Loucy (cell line): ENCODE measurements around the gene CD1D.

Experiments
- H2AFZ ChIP-seq: fragments of 200-600 bp; sonication (generic); 2 replicates; pipeline ENCODE4 v1.6.0; 2016; ENCODE audit warnings: antibody characterized with exemption, mild to moderate bottlenecking, low read length, moderate library complexity
- H3F3A ChIP-seq: fragments of 200-600 bp; 2 replicates; pipeline ENCODE4 v1.6.0; 2016; ENCODE audit warnings: antibody characterized with exemption, low read depth, mild to moderate bottlenecking
- H3K27me3 ChIP-seq: fragments of 200-600 bp; sonication (generic); 2 replicates; pipeline ENCODE4 v1.6.1; 2014; ENCODE audit warnings: low read length, mild to moderate bottlenecking; ENCODE audit not compliant: insufficient read depth, poor library complexity, severe bottlenecking
- H3K36me3 ChIP-seq: fragments of 200-600 bp; sonication (generic); 2 replicates; pipeline ENCODE4 v1.6.1; 2016; ENCODE audit warnings: low read length; ENCODE audit not compliant: insufficient read depth
- H3K4me1 ChIP-seq: fragments of 200-600 bp; sonication (generic); 2 replicates; pipeline ENCODE4 v1.5.1; 2014; ENCODE audit warnings: low read length, mild to moderate bottlenecking; ENCODE audit not compliant: insufficient read depth, poor library complexity, severe bottlenecking
- H3K4me2 ChIP-seq: fragments of 200-600 bp; sonication (generic); 2 replicates; pipeline ENCODE4 v1.6.0; 2014; ENCODE audit warnings: antibody characterized with exemption, low read length, low read depth, mild to moderate bottlenecking; ENCODE audit not compliant: poor library complexity, severe bottlenecking
- H3K4me3 ChIP-seq: fragments of 200-600 bp; sonication (generic); 2 replicates; pipeline ENCODE4 v1.5.1; 2014; ENCODE audit warnings: low read length, mild to moderate bottlenecking, mixed read lengths; ENCODE audit not compliant: poor library complexity, severe bottlenecking
- H3K79me2 ChIP-seq: fragments of 200-600 bp; sonication (generic); 2 replicates; pipeline ENCODE4 v1.6.1; 2014; ENCODE audit warnings: low read length; ENCODE audit not compliant: insufficient read depth
- H3K9ac ChIP-seq: fragments of 200-600 bp; sonication (generic); 2 replicates; pipeline ENCODE4 v1.6.0; 2014; ENCODE audit warnings: mild to moderate bottlenecking, low read depth, low read length, moderate library complexity; ENCODE audit not compliant: poor library complexity, severe bottlenecking
- H3K9me2 ChIP-seq: fragments of 200-600 bp; sonication (generic); replicated peaks from 2 replicates; pipeline ENCODE4 v1.6.1; 2016; ENCODE audit warnings: low read depth, low read length, mixed read lengths
- H3K9me3 ChIP-seq: fragments of 200-600 bp; sonication (generic); 2 replicates; pipeline ENCODE4 v1.6.1; 2014; ENCODE audit warnings: mild to moderate bottlenecking, antibody characterized with exemption, low read length, low read depth; ENCODE audit not compliant: insufficient read depth
- H4K20me1 ChIP-seq: fragments of 200-600 bp; sonication (generic); 2 replicates; pipeline ENCODE4 v1.6.0; 2014; ENCODE audit warnings: antibody characterized with exemption, low read length, mild to moderate bottlenecking; ENCODE audit not compliant: insufficient read depth, poor library complexity, severe bottlenecking
- CTCF ChIP-seq: fragments of 200-600 bp; sonication (generic); conservative IDR thresholded peaks from 2 replicates; pipeline ENCODE4 v1.5.1; 2014; ENCODE audit warnings: mild to moderate bottlenecking, antibody characterized with exemption, low read length
- EZH2phosphoT487 ChIP-seq: fragments of 200-600 bp; IDR thresholded peaks from 2 replicates; pipeline ENCODE4 v1.6.1; 2018; ENCODE audit warnings: antibody characterized with exemption, mild to moderate bottlenecking, moderate library complexity, borderline replicate concordance

The CD1D gene

GRCh38 chr1:158153746-158154444 lies 26.8 kb upstream of the CD1D start:
- H3K36me3 ChIP-seq = no peaks in the 10 kb centered on the region
- no peak overlapping the region for H2AFZ ChIP-seq
- no peaks in the 10 kb centered on the region for H3K9me3 ChIP-seq
- no peaks in the 10 kb centered on the region for H4K20me1 ChIP-seq
- H3K4me3 ChIP-seq = no peak overlapping the region
- no peak overlapping the region for H3K4me2 ChIP-seq
- no peaks in the 10 kb centered on the region for H3K9me2 ChIP-seq
- no peaks in the 10 kb centered on the region for H3F3A ChIP-seq
- no peaks in the 10 kb centered on the region for H3K79me2 ChIP-seq
- no peak overlapping the region for H3K9ac ChIP-seq
- no peaks in the 10 kb centered on the region for H3K4me1 ChIP-seq
- no peak for TF ChIP-seq CTCF
- TF ChIP-seq EZH2phosphoT487 = no peak
- H3K27me3 ChIP-seq = no peaks in the 10 kb centered on the region

- H3K4me1 ChIP-seq = no peaks in the 10 kb centered on the region
- no peak overlapping the region for H3K4me3 ChIP-seq
- no peak overlapping the region for H3K9ac ChIP-seq
- no peaks in the 10 kb centered on the region for H4K20me1 ChIP-seq
- H3K27me3 ChIP-seq = no peaks in the 10 kb centered on the region
- no peaks in the 10 kb centered on the region for H3K9me2 ChIP-seq
- no peaks in the 10 kb centered on the region for H3K79me2 ChIP-seq
- H3K9me3 ChIP-seq = no peaks in the 10 kb centered on the region
- no peak for TF ChIP-seq EZH2phosphoT487
- no peak for TF ChIP-seq CTCF
- H3F3A ChIP-seq = no peaks in the 10 kb centered on the region
- H2AFZ ChIP-seq = no peak overlapping the region
- H3K4me2 ChIP-seq = no peak overlapping the region
- H3K36me3 ChIP-seq = no peaks in the 10 kb centered on the region
Observed at GRCh38 chr1:158154501-158154900, 26.2 kb upstream of the CD1D start.

GRCh38 chr1:158155673-158156072 lies 25.0 kb upstream of the CD1D start:
- H3K27me3 ChIP-seq = no peaks in the 10 kb centered on the region
- TF ChIP-seq EZH2phosphoT487 = no peak
- TF ChIP-seq CTCF = no peak
- H3K4me3 ChIP-seq = no peak overlapping the region

More at GRCh38 chr1:158155673-158156072, 25.0 kb upstream of the CD1D start:
- no peak overlapping the region for H3K4me2 ChIP-seq
- no peaks in the 10 kb centered on the region for H3K9me2 ChIP-seq
- H3K9me3 ChIP-seq = no peaks in the 10 kb centered on the region
- H3F3A ChIP-seq = no peaks in the 10 kb centered on the region
- no peaks in the 10 kb centered on the region for H3K4me1 ChIP-seq
- H3K79me2 ChIP-seq = no peaks in the 10 kb centered on the region
- H3K9ac ChIP-seq = no peak overlapping the region
- no peaks in the 10 kb centered on the region for H3K36me3 ChIP-seq
- no peaks in the 10 kb centered on the region for H4K20me1 ChIP-seq
- no peak overlapping the region for H2AFZ ChIP-seq
